Measurements from ENCODE around the gene ATP8B3. TPM values are rescaled to one million over a fixed set of nuclear protein-coding genes. Genes with fewer than 3 reads are reported as not detected.

The ATP8B3 gene
- total and polyA plus RNA-seq, 2 experiments from 2014 or later: 2.1 to 6.0 TPM

DNA sequence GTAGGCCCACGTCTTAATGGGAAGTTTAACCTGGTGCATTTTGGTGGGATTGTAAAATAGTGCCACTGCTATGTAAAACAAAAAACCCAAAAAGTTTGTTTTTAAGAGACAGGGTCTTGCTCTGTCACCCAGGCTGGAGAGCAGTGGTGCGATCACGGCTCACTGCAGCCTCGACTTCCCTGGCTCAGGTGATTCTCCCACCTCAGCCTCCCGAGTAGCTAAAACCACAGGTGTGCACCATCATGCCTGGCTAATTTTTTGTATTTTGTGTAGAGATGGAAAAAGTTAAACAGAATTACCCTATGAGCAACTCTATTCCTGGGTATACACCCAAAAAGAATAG, 37.0 kb upstream of the ATP8B3 start (continued):
- TF ChIP-seq, protein P1, sequence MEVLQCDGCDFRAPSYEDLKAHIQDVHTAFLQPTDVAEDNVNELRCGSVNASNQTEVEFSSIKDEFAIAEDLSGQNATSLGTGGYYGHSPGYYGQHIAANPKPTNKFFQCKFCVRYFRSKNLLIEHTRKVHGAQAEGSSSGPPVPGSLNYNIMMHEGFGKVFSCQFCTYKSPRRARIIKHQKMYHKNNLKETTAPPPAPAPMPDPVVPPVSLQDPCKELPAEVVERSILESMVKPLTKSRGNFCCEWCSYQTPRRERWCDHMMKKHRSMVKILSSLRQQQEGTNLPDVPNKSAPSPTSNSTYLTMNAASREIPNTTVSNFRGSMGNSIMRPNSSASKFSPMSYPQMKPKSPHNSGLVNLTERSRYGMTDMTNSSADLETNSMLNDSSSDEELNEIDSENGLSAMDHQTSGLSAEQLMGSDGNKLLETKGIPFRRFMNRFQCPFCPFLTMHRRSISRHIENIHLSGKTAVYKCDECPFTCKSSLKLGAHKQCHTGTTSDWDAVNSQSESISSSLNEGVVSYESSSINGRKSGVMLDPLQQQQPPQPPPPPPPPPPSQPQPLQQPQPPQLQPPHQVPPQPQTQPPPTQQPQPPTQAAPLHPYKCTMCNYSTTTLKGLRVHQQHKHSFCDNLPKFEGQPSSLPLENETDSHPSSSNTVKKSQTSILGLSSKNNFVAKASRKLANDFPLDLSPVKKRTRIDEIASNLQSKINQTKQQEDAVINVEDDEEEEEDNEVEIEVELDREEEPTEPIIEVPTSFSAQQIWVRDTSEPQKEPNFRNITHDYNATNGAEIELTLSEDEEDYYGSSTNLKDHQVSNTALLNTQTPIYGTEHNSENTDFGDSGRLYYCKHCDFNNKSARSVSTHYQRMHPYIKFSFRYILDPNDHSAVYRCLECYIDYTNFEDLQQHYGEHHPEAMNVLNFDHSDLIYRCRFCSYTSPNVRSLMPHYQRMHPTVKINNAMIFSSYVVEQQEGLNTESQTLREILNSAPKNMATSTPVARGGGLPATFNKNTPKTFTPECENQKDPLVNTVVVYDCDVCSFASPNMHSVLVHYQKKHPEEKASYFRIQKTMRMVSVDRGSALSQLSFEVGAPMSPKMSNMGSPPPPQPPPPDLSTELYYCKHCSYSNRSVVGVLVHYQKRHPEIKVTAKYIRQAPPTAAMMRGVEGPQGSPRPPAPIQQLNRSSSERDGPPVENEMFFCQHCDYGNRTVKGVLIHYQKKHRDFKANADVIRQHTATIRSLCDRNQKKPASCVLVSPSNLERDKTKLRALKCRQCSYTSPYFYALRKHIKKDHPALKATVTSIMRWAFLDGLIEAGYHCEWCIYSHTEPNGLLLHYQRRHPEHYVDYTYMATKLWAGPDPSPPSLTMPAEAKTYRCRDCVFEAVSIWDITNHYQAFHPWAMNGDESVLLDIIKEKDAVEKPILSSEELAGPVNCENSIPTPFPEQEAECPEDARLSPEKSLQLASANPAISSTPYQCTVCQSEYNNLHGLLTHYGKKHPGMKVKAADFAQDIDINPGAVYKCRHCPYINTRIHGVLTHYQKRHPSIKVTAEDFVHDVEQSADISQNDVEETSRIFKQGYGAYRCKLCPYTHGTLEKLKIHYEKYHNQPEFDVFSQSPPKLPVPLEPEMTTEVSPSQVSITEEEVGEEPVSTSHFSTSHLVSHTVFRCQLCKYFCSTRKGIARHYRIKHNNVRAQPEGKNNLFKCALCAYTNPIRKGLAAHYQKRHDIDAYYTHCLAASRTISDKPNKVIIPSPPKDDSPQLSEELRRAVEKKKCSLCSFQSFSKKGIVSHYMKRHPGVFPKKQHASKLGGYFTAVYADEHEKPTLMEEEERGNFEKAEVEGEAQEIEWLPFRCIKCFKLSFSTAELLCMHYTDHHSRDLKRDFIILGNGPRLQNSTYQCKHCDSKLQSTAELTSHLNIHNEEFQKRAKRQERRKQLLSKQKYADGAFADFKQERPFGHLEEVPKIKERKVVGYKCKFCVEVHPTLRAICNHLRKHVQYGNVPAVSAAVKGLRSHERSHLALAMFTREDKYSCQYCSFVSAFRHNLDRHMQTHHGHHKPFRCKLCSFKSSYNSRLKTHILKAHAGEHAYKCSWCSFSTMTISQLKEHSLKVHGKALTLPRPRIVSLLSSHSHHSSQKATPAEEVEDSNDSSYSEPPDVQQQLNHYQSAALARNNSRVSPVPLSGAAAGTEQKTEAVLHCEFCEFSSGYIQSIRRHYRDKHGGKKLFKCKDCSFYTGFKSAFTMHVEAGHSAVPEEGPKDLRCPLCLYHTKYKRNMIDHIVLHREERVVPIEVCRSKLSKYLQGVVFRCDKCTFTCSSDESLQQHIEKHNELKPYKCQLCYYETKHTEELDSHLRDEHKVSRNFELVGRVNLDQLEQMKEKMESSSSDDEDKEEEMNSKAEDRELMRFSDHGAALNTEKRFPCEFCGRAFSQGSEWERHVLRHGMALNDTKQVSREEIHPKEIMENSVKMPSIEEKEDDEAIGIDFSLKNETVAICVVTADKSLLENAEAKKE (CRISPR knock-in tag; IDR thresholded peaks at IDR 0.05): no peak
- no peak for TF ChIP-seq EZH2phosphoT487 (IDR thresholded peaks at IDR 0.05; ENCODE audit: unreplicated experiment)
- no peak for TF ChIP-seq ZNF114 (CRISPR knock-in tag; IDR thresholded peaks at IDR 0.05)
- no peak for TF ChIP-seq ETS1 (IDR thresholded peaks at IDR 0.05)
- no peak for TF ChIP-seq POLR2AphosphoS5 (IDR thresholded peaks at IDR 0.05; ENCODE audit: low read depth)
- no peak for TF ChIP-seq ZNF331 (CRISPR knock-in tag; IDR thresholded peaks at IDR 0.05; ENCODE audit: low read depth)
- no peak for TF ChIP-seq NANOG (IDR thresholded peaks at IDR 0.05; ENCODE audit: borderline replicate concordance)
- TF ChIP-seq JUNB (IDR thresholded peaks at IDR 0.05; ENCODE audit: unreplicated experiment): no peak
- TF ChIP-seq EZH2 (IDR thresholded peaks at IDR 0.05; ENCODE audit: low read depth, unreplicated experiment): no peak

Measured in GM23338 (cell line).